K562 (cell line): Measurements from ENCODE around the gene GPX1. TPM values are rescaled to one million over a fixed set of nuclear protein-coding genes. Genes with fewer than 3 reads are reported as not detected.

Experiments used
- ATAC-seq: fragments of 200-7000 bp; cut with Tn5 transposase; 3 replicates; pipeline ENCODE4 v1.9.1; 2020; ENCODE audit warnings: moderate library complexity
- BruUV-seq: library from RNA; stranded (reverse); fragments of 400-500 nt; replicated peaks from 2 replicates; lab custom pipeline; 2021; lab: Mats Ljungman, UMichigan
- CTCF ChIA-PET: fragments of 300-600 bp; formaldehyde crosslinking; extraction: SDS; loops from one replicate; lab custom pipeline; 2021; ENCODE audit warnings: low intra/inter-chr PET ratio; lab: Yijun Ruan, JAX
- POLR2A ChIA-PET: fragments of 300-600, 350-650 bp; sonication (Branson Sonifier 250); formaldehyde crosslinking; extraction: SDS; loops from one replicate; lab custom pipeline; 2021; ENCODE audit warnings: antibody characterized with exemption, inconsistent platforms; lab: Yijun Ruan, JAX
- DNase-seq, 4 experiments: peaks; one replicate each; pipeline versions ENCODE4 v3.0.0 to v3.0.0-alpha.2; 2011 to 2018; ENCODE audit warnings: low spot score in 3 of 4, mixed read lengths in 3 of 4; ENCODE audit errors: extremely low read depth in 1 of 4
- FAIRE-seq: peaks from 2 replicates; lab custom pipeline; 2011; peaks lifted over from hg19 to GRCh38; lab: Jason Lieb, UNC
- H2AFZ ChIP-seq: 2 replicates; pipeline ENCODE4 v1.6.0; 2011; ENCODE audit warnings: low read depth, low read length, control low read depth, inconsistent platforms
- H3K27ac ChIP-seq: fragments of 200-600 bp; 3 replicates; pipeline ENCODE4 v1.8.0; 2011; ENCODE audit warnings: low read depth, mild to moderate bottlenecking, control low read depth, inconsistent platforms, low read length, moderate library complexity, mixed read lengths; ENCODE audit errors: extremely low read depth
- H3K27me3 ChIP-seq, 2 experiments: fragments of 300-600 bp in 1 of 2; 2 replicates in 1 of 2; 3 replicates in 1 of 2; pipeline versions ENCODE4 v1.6.0 to v1.8.0; 2011; ENCODE audit warnings: inconsistent platforms in 2 of 2, low read length in 2 of 2, mild to moderate bottlenecking in 1 of 2, mixed read lengths in 1 of 2, moderate library complexity in 1 of 2; ENCODE audit not compliant: control insufficient read depth in 2 of 2, insufficient read depth in 2 of 2
- H3K36me3 ChIP-seq: fragments of 300-600 bp; 3 replicates; pipeline ENCODE4 v1.8.0; 2011; ENCODE audit warnings: mild to moderate bottlenecking, low read length, inconsistent platforms; ENCODE audit not compliant: control insufficient read depth, insufficient read depth
- H3K4me1 ChIP-seq, 2 experiments: fragments of 200-600 bp in 1 of 2; replicated peaks in 1 of 2; 2 replicates in 1 of 2; 3 replicates in 1 of 2; pipeline versions ENCODE4 v1.5.1 to v1.8.0; 2011; ENCODE audit warnings: inconsistent platforms in 2 of 2, low read length in 2 of 2, mild to moderate bottlenecking in 1 of 2, mixed read lengths in 1 of 2, moderate library complexity in 1 of 2; ENCODE audit not compliant: control insufficient read depth in 2 of 2, insufficient read depth in 2 of 2
- H3K4me2 ChIP-seq: 2 replicates; pipeline ENCODE4 v1.6.1; 2011; ENCODE audit warnings: low read length, control low read depth, inconsistent platforms, mixed read lengths; ENCODE audit not compliant: insufficient read depth
- H3K4me3 ChIP-seq: fragments of 200-600 bp; sonication (generic), shearing (Covaris generic); 2 replicates; pipeline ENCODE4 v1.5.1; 2016; ENCODE audit warnings: control low read depth, inconsistent platforms
- H3K79me2 ChIP-seq: fragments of 200-600 bp; 3 replicates; pipeline ENCODE4 v1.8.0; 2011; ENCODE audit warnings: low read length, inconsistent platforms; ENCODE audit not compliant: control insufficient read depth, insufficient read depth
- H3K9ac ChIP-seq, 2 experiments: 2 replicates each; pipeline versions ENCODE4 v1.6.0 to v1.6.1; 2011; ENCODE audit warnings: low read depth in 2 of 2, low read length in 2 of 2, control low read depth in 1 of 2, inconsistent platforms in 1 of 2, mild to moderate bottlenecking in 1 of 2, mixed read lengths in 1 of 2; ENCODE audit not compliant: insufficient read depth in 1 of 2
- H3K9me1 ChIP-seq: one replicate; pipeline ENCODE4 v1.6.0; 2011; ENCODE audit warnings: inconsistent platforms, mild to moderate bottlenecking, low read length, moderate library complexity; ENCODE audit not compliant: control insufficient read depth, insufficient read depth
- H3K9me3 ChIP-seq: replicated peaks from 2 replicates; pipeline ENCODE4 v1.5.1; 2011; ENCODE audit warnings: low read depth, low read length, inconsistent platforms; ENCODE audit not compliant: control insufficient read depth, insufficient read depth
- H4K20me1 ChIP-seq: replicated peaks from 2 replicates; pipeline ENCODE4 v1.6.1; 2011; ENCODE audit warnings: low read length, inconsistent platforms, mixed read lengths; ENCODE audit not compliant: control insufficient read depth, insufficient read depth
- CREB1 ChIP-seq, 2 experiments: sonication (generic) in 1 of 2; formaldehyde crosslinking in 1 of 2; IDR thresholded peaks; 2 replicates each; pipeline versions ENCODE4 v1.6.1 to v1.8.0; 2012 to 2022; ENCODE audit warnings: inconsistent platforms in 1 of 2, mild to moderate bottlenecking in 1 of 2, missing genetic modification reagents in 1 of 2, moderate library complexity in 1 of 2
- E4F1 ChIP-seq: fragments of 250-450 bp; sonication (Bioruptor Pico); IDR thresholded peaks from 2 replicates; pipeline ENCODE4 v1.5.0; 2021; ENCODE audit warnings: mild to moderate bottlenecking, borderline replicate concordance
- ERF ChIP-seq: fragments of 450-650 bp; formaldehyde crosslinking; IDR thresholded peaks from 2 replicates; pipeline ENCODE4 v1.4.0; 2020; ENCODE audit warnings: mild to moderate bottlenecking, mixed read lengths
- HNRNPL ChIP-seq: fragments of 200-400 bp; formaldehyde crosslinking; IDR thresholded peaks from 2 replicates; pipeline ENCODE4 v1.6.1; 2017; ENCODE audit warnings: low read depth, mild to moderate bottlenecking, low read length
- IFI16 ChIP-seq: fragments of 250-450 bp; sonication (Bioruptor Pico); IDR thresholded peaks from 2 replicates; pipeline ENCODE4 v2.1.2; 2022; ENCODE audit warnings: mild to moderate bottlenecking, inconsistent platforms
- JUNB ChIP-seq: fragments of 450-650 bp; formaldehyde crosslinking; conservative IDR thresholded peaks from 2 replicates; pipeline ENCODE4 v1.4.0; 2020; ENCODE audit warnings: mild to moderate bottlenecking
- KLF13 ChIP-seq: fragments of 450-650 bp; IDR thresholded peaks from 2 replicates; pipeline ENCODE4 v1.6.1; 2016; ENCODE audit warnings: missing genetic modification characterization, low read depth, mild to moderate bottlenecking, missing compliant biosample characterization, moderate library complexity, borderline replicate concordance
- L3MBTL2 ChIP-seq: fragments of 450-650 bp; IDR thresholded peaks from 2 replicates; pipeline ENCODE4 v1.6.1; 2016; ENCODE audit warnings: mild to moderate bottlenecking, moderate library complexity
- NCOA6 ChIP-seq: fragments of 450-650 bp; IDR thresholded peaks from 2 replicates; pipeline ENCODE4 v1.6.1; 2017; ENCODE audit warnings: mild to moderate bottlenecking
- NR1H2 ChIP-seq: sonication (generic); formaldehyde crosslinking; IDR thresholded peaks from 2 replicates; pipeline ENCODE4 v1.4.0; 2020; ENCODE audit warnings: mild to moderate bottlenecking, missing genetic modification reagents
- PYGO2 ChIP-seq: fragments of 450-650 bp; IDR thresholded peaks from 2 replicates; pipeline ENCODE4 v1.6.1; 2016; ENCODE audit warnings: mild to moderate bottlenecking, missing genetic modification characterization, moderate library complexity, missing compliant biosample characterization
- SMARCA4 ChIP-seq: fragments of 450-650 bp; IDR thresholded peaks from 2 replicates; pipeline ENCODE4 v1.6.1; 2016
- SMARCC2 ChIP-seq: fragments of 450-650 bp; IDR thresholded peaks from 2 replicates; pipeline ENCODE4 v1.6.1; 2017; ENCODE audit warnings: antibody characterized with exemption, moderate library complexity, mild to moderate bottlenecking, low read depth
- ZC3H8 ChIP-seq: fragments of 450-650 bp; IDR thresholded peaks from 2 replicates; pipeline ENCODE4 v1.6.1; 2017
- ZFX ChIP-seq: sonication (generic); formaldehyde crosslinking; IDR thresholded peaks from 2 replicates; pipeline ENCODE4 v1.8.0; 2022; ENCODE audit warnings: mild to moderate bottlenecking, missing genetic modification reagents, moderate library complexity
- ZNF184 ChIP-seq: sonication (generic); formaldehyde crosslinking; IDR thresholded peaks from 2 replicates; pipeline ENCODE4 v1.5.0; 2020; ENCODE audit warnings: missing genetic modification reagents
- ZNF212 ChIP-seq: fragments of 450-650 bp; formaldehyde crosslinking; IDR thresholded peaks from 2 replicates; pipeline ENCODE4 v1.4.0; 2020; ENCODE audit warnings: mild to moderate bottlenecking
- ZNF583 ChIP-seq: fragments of 250-450 bp; sonication (Bioruptor Pico); IDR thresholded peaks from 2 replicates; pipeline ENCODE4 v1.4.0; 2020
- WGBS: fragments of 100-300 bp; shearing (Covaris generic); methylation state at CpG from one replicate; pipeline ENCODE4 v1.1.6; 2016; ENCODE audit warnings: low coverage, mixed read lengths; ENCODE audit not compliant: insufficient coverage; ENCODE audit errors: missing lambda C conversion rate; 5-methylcytosine and 5-hydroxymethylcytosine counted together
- in situ Hi-C: fragments of 300-500 bp; cut with MboI; formaldehyde crosslinking; loops from 4 replicates; pipeline ENCODE4 v1.15.0; 2018; ENCODE audit warnings: inconsistent platforms, mixed read lengths
- intact Hi-C: fragments of 100-400 bp; cut with micrococcal nuclease; formaldehyde crosslinking; loops from 2 replicates; pipeline ENCODE4 v1.14.2; 2022
- polyA plus RNA-seq, 8 experiments: library from polyadenylated mRNA; depleted of rRNA in 4 of 8; stranded (reverse) in 5 of 8; unstranded in 3 of 8; fragments of >200 nt; fragmentation: Nextera tagmentation in 2 of 8; fragmentation: Illumina TruSeq in 1 of 8; extraction: Ambion mirVana in 2 of 8; extraction: Trizol in 1 of 8; gene quantifications; 2 replicates each; pipeline versions ENCODE4 v1.2.1 to v1.2.3, GENCODE V29; 2011 to 2014; ENCODE audit warnings: inconsistent platforms in 1 of 8, missing spikeins in 1 of 8
- total RNA-seq, 7 experiments: library from RNA; depleted of rRNA in 6 of 7; stranded (reverse); fragments of >200 nt in 6 of 7; fragmentation: Illumina TruSeq in 2 of 7; extraction: Trizol in 2 of 7; gene quantifications; 2 replicates each; pipeline versions ENCODE4 v1.2.1 to v1.2.3, GENCODE V29; 2011 to 2021; ENCODE audit warnings: low replicate concordance in 1 of 7
- TF ChIP-seq, protein P1 (sequence below): fragments of 200-800 bp; sonication (Bioruptor generic); IDR thresholded peaks from 2 replicates; pipeline ENCODE4 v1.6.1; 2017; ENCODE audit warnings: missing genetic modification characterization, missing compliant biosample characterization

GPX1 gene
- total and polyA plus RNA-seq, 9 of the 15 experiments (the other 6 are each of a cell fraction or from before 2014, with no cell fraction given), result 0.08 to 1.3 (median 0.21) TPM; not detected in 5

DNA sequence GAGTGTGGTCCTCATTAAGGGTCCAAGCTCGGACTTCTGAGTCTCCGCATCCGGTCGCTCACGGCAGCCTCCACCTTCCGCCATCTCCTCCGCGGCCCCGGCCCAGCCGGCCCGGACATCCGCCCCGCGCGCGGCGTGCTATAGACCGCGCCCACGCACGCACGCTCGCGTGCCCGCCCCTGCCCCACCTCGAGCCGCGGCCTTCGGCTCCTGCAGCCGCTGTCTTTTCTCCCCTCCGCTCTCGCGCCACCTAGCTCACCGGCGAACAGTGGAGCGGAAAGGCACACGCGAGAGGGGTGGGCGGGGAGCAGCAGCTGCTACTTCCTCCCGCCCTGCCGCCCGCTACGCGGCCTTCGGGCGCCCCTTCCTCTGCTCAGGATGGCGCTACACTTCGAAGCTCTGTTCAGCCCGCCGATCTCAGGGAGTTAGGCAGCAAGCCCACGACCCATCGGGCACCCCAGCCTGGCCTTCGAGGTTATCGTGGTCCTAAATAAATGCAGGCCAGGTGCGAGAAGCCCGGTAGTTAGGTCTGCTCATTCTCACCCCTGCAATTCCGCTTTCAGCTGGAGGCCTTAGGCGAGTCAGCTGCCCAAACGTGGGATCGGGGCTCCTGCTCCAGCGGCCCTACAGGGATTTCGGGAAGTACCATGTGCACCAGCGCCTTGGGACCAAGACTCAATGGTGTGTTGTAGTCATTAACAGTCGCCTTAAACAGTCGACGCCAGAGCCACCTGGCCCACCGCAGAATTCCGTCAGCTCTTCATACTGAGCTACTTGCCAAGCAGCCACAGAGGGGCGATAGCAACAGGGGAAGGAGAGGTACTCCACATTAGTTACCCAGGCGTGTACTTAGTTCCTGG is 18.0 kb downstream of the GPX1 start, which contains the start of gene USP4:
Gene USP4, minus strand, starts transcription at position 113 of the 860 bp plus-strand sequence. Its CDS starts 29 bp downstream, at position 84.
- H3K79me2 ChIP-seq, result peaks cover 45% of the 10 kb centered on the region
- peak within 1 kb of the TSS; percentile 71 to 92 for H3K9ac ChIP-seq
- H3K4me3 ChIP-seq, result peak within 1 kb of the TSS; percentile 95
- DNase-seq (peak; percentile 84 to 95 (median 88)), FAIRE-seq (peak; percentile 97), ATAC-seq (peak; percentile 96)
- in situ Hi-C loops (no loop called here), intact Hi-C loops (loop anchor here (1.0 to 5.0 kb wide), 5 partner anchors 42 to 168 kb away; partner anchors contain the start of genes KLHDC8B, NICN1 and TCTA)
- peaks cover 13% of the 10 kb centered on the region; the same call in 2 of the 3 replicates for H3K36me3 ChIP-seq
- H3K9me3 ChIP-seq, result no peaks in the 10 kb centered on the region
- WGBS, result under 1% methylated on average over 27 of the region's 70 CpGs
- peak within 1 kb of the TSS; percentile 81 for H2AFZ ChIP-seq
- no peaks in the 10 kb centered on the region for H3K27me3 ChIP-seq
- no peaks in the 10 kb centered on the region for H4K20me1 ChIP-seq
- POLR2A ChIA-PET, result interaction anchor here (0.6 to 1.9 kb wide), 12 partner anchors 9 to 311 kb away, joined by 3 to 8 read pairs (median 4); partner anchors contain the start of genes IMPDH2, NICN1, QRICH1 and RHOA
- peaks cover 6 to 18% of the 10 kb centered on the region in 2 experiments; a peak in 4 of 5 replicates for H3K4me1 ChIP-seq
- TSS peak; percentile 86 for BruUV-seq
- H3K27ac ChIP-seq, result peak within 1 kb of the TSS; percentile 88
- H3K4me2 ChIP-seq, result peak within 1 kb of the TSS; percentile 97
- CTCF ChIA-PET, result interaction anchor here (0.6 to 2.6 kb wide), 2 partner anchors 37 to 109 kb away, joined by 3 to 8 read pairs; no protein-coding TSS in a partner anchor
- H3K9me1 ChIP-seq, result no peaks in the 10 kb centered on the region
- TF ChIP-seq JUNB (CRISPR knock-in tag) (no peak), ZNF184 (CRISPR knock-in tag) (no peak), ZC3H8 (no peak), L3MBTL2 (peak; percentile 99), SMARCC2 (no peak), CREB1 (IDR thresholded peaks at IDR 0.05) (peak; percentile 42; the same call in 1 of the 2 replicates), CREB1 (CRISPR knock-in tag; IDR thresholded peaks at IDR 0.05) (no peak; the same call in 1 of the 2 replicates), PYGO2 (tag) (no peak), SMARCA4 (no peak), KLF13 (tag) (peak; percentile 64; the same call in 1 of the 2 replicates), E4F1 (CRISPR knock-in tag) (no peak), ERF (CRISPR knock-in tag) (0 out of 2 replicates have a peak, but pooled peaks have one; percentile 56), ZNF583 (CRISPR knock-in tag) (no peak), NCOA6 (peak; percentile 61), ZNF212 (CRISPR knock-in tag) (no peak), NR1H2 (CRISPR knock-in tag) (0 out of 2 replicates have a peak, but pooled peaks have one; percentile 52), HNRNPL (no peak), IFI16 (no peak), ZFX (peak; percentile 98)
- TF ChIP-seq, protein P1, sequence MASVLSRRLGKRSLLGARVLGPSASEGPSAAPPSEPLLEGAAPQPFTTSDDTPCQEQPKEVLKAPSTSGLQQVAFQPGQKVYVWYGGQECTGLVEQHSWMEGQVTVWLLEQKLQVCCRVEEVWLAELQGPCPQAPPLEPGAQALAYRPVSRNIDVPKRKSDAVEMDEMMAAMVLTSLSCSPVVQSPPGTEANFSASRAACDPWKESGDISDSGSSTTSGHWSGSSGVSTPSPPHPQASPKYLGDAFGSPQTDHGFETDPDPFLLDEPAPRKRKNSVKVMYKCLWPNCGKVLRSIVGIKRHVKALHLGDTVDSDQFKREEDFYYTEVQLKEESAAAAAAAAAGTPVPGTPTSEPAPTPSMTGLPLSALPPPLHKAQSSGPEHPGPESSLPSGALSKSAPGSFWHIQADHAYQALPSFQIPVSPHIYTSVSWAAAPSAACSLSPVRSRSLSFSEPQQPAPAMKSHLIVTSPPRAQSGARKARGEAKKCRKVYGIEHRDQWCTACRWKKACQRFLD, result peak; percentile 81; the same call in 1 of the 2 replicates
